Stimulated activated naive CD8-positive, alpha-beta T cell treated with anti-CD3 and anti-CD28 coated beads, Interleukin-15, Interleukin-2, amounts not matched to agents 100 U/mL and 50 U/mL, for 24 hours (primary cell): ENCODE data around the gene VPS13C.

Experiments
- ATAC-seq: fragments of 150-1000 bp; cut with Tn5 transposase; one replicate; pipeline ENCODE4 v1.10.0; 2021
- DNase-seq: peaks from one replicate; pipeline ENCODE4 v3.0.0; 2021

VPS13C gene

GRCh38 chr15:61853195-61853594 is 207.1 kb downstream of the VPS13C start:
- ATAC-seq (no peak), DNase-seq (no peak)

GRCh38 chr15:61851955-61852354 is 208.3 kb downstream of the VPS13C start:
- DNase-seq (no peak), ATAC-seq (no peak)

- no peak for ATAC-seq
- DNase-seq = no peak
Observed at GRCh38 chr15:61849447-61849846, 210.8 kb downstream of the VPS13C start.

GRCh38 chr15:61841466-61841865 is 218.8 kb downstream of the VPS13C start:
- ATAC-seq (no peak), DNase-seq (no peak)

GRCh38 chr15:61840090-61840489 is 220.2 kb downstream of the VPS13C start:
- DNase-seq = no peak
- ATAC-seq = no peak

- ATAC-seq (no peak), DNase-seq (no peak)
Observed at GRCh38 chr15:61839546-61839945, 220.7 kb downstream of the VPS13C start.

- ATAC-seq (no peak), DNase-seq (peak; percentile 62)
Observed at GRCh38 chr15:61835496-61836106, 224.6 kb downstream of the VPS13C start.

- DNase-seq (no peak), ATAC-seq (no peak)
Observed at GRCh38 chr15:61835029-61835428, 225.2 kb downstream of the VPS13C start.

GRCh38 chr15:61834076-61834697 is 226.1 kb downstream of the VPS13C start:
- ATAC-seq (peak; percentile 33), DNase-seq (peak; percentile 79)

GRCh38 chr15:61832223-61832622 is 228.0 kb downstream of the VPS13C start:
- no peak for ATAC-seq

GRCh38 chr15:61831505-61831921 is 228.7 kb downstream of the VPS13C start:
- no peak for ATAC-seq

More at GRCh38 chr15:61832223-61832622, 228.0 kb downstream of the VPS13C start:
- DNase-seq = no peak

GRCh38 chr15:61830536-61831330 is 229.5 kb downstream of the VPS13C start:
- no peak for ATAC-seq
- no peak for DNase-seq

More at GRCh38 chr15:61831505-61831921, 228.7 kb downstream of the VPS13C start:
- DNase-seq = no peak

- DNase-seq = no peak
- no peak for ATAC-seq
Observed at GRCh38 chr15:61829514-61829889, 230.7 kb downstream of the VPS13C start.

GRCh38 chr15:61828860-61829513 is 231.3 kb downstream of the VPS13C start:
- DNase-seq = no peak

GRCh38 chr15:61828008-61828407 is 232.2 kb downstream of the VPS13C start:
- DNase-seq (no peak), ATAC-seq (no peak)

More at GRCh38 chr15:61828860-61829513, 231.3 kb downstream of the VPS13C start:
- no peak for ATAC-seq

GRCh38 chr15:61827131-61827530 is 233.1 kb downstream of the VPS13C start:
- no peak for ATAC-seq
- no peak for DNase-seq

- DNase-seq = no peak
- ATAC-seq = no peak
Observed at GRCh38 chr15:61824291-61824690, 236.0 kb downstream of the VPS13C start.

- ATAC-seq (no peak), DNase-seq (no peak)
Observed at GRCh38 chr15:61822511-61822910, 237.7 kb downstream of the VPS13C start.

- DNase-seq (no peak), ATAC-seq (no peak)
Observed at GRCh38 chr15:61820951-61821350, 239.3 kb downstream of the VPS13C start.

- ATAC-seq (no peak), DNase-seq (no peak)
Observed at GRCh38 chr15:61820212-61820611, 240.0 kb downstream of the VPS13C start.

- no peak for ATAC-seq
- no peak for DNase-seq
Observed at GRCh38 chr15:61819386-61819785, 240.9 kb downstream of the VPS13C start.

GRCh38 chr15:61818801-61819200 is 241.4 kb downstream of the VPS13C start:
- DNase-seq (no peak), ATAC-seq (no peak)

- no peak for DNase-seq
- ATAC-seq = no peak
Observed at GRCh38 chr15:61816856-61817255, 243.4 kb downstream of the VPS13C start.
